Osteocyte (in vitro differentiated cells): ENCODE data around the gene PCYOX1L. TPM values are rescaled to one million over a fixed set of nuclear protein-coding genes. Genes with fewer than 3 reads are reported as not detected.

ENCODE experiments used
- DNase-seq: peaks from one replicate; pipeline ENCODE4 v3.0.0; 2021; ENCODE audit warnings: mixed read lengths; ENCODE audit not compliant: unreplicated experiment; ENCODE audit errors: extremely low spot score
- H3K27ac Mint-ChIP-seq: one replicate; pipeline ENCODE4 v1.8.0; 2021; ENCODE audit warnings: mild to moderate bottlenecking, mixed read lengths; ENCODE audit not compliant: unreplicated experiment
- H3K27me3 Mint-ChIP-seq: one replicate; pipeline ENCODE4 v1.8.0; 2021; ENCODE audit warnings: mixed read lengths; ENCODE audit not compliant: unreplicated experiment
- H3K36me3 Mint-ChIP-seq: one replicate; pipeline ENCODE4 v1.8.0; 2021; ENCODE audit warnings: mixed read lengths; ENCODE audit not compliant: unreplicated experiment
- H3K4me1 Mint-ChIP-seq: one replicate; pipeline ENCODE4 v1.8.0; 2021; ENCODE audit warnings: mixed read lengths; ENCODE audit not compliant: unreplicated experiment
- H3K4me3 Mint-ChIP-seq: one replicate; pipeline ENCODE4 v1.8.0; 2021; ENCODE audit warnings: mild to moderate bottlenecking, moderate library complexity, mixed read lengths; ENCODE audit not compliant: unreplicated experiment
- H3K9me3 Mint-ChIP-seq: one replicate; pipeline ENCODE4 v1.8.0; 2021; ENCODE audit warnings: mixed read lengths; ENCODE audit not compliant: unreplicated experiment
- total RNA-seq: library from RNA; stranded (reverse); gene quantifications from 2 replicates; pipeline ENCODE4 v1.2.1, GENCODE V29; 2021
- TF ChIP-seq, protein P1 (sequence below): fragments of 200-600 bp; sonication (generic); IDR thresholded peaks from 2 replicates; pipeline ENCODE4 v1.5.0; 2021; ENCODE audit warnings: antibody characterized with exemption, mild to moderate bottlenecking, moderate library complexity

Gene PCYOX1L
- total RNA-seq, 1 donor from 2014 or later, result 7.7 TPM

GRCh38 chr5:149313151-149313841 lies 44.5 kb upstream of the PCYOX1L start:
- TF ChIP-seq, protein P1, sequence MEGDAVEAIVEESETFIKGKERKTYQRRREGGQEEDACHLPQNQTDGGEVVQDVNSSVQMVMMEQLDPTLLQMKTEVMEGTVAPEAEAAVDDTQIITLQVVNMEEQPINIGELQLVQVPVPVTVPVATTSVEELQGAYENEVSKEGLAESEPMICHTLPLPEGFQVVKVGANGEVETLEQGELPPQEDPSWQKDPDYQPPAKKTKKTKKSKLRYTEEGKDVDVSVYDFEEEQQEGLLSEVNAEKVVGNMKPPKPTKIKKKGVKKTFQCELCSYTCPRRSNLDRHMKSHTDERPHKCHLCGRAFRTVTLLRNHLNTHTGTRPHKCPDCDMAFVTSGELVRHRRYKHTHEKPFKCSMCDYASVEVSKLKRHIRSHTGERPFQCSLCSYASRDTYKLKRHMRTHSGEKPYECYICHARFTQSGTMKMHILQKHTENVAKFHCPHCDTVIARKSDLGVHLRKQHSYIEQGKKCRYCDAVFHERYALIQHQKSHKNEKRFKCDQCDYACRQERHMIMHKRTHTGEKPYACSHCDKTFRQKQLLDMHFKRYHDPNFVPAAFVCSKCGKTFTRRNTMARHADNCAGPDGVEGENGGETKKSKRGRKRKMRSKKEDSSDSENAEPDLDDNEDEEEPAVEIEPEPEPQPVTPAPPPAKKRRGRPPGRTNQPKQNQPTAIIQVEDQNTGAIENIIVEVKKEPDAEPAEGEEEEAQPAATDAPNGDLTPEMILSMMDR, result no peak
- DNase-seq, result no peak
- H3K4me3 Mint-ChIP-seq, result no peak overlapping the region
- peaks cover 3% of the 10 kb centered on the region for H3K4me1 Mint-ChIP-seq
- H3K36me3 Mint-ChIP-seq, result no peaks in the 10 kb centered on the region
- H3K9me3 Mint-ChIP-seq, result no peaks in the 10 kb centered on the region
- H3K27me3 Mint-ChIP-seq, result no peaks in the 10 kb centered on the region
- H3K27ac Mint-ChIP-seq, result no peak overlapping the region

DNA sequence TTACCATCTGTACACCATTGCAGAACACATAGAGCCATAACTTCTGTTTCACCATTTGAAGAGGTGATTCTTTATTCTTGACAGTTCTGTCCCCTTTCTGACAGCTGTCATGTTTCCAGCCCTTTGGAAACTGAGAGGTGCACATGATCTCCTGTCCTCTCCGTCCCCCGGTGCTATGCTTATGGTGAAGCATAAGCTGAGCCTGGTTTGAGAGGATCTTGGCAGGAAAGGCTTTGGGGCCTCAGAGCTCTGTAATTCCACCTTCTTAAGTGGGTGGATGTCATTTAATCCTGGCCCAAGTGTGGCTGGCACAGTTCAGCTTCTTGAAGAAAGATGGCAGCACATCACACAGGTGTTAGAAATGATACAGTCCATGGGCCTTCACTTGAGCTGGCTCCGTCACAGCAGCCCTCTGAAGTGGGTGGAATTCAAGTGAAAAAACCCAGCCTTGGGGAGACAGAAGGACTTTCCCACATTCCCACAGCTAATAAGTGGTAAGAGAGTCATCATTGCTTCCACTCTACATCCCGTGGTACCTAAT lies 43.2 kb upstream of the PCYOX1L start:
- no peak for DNase-seq
- Mint-ChIP-seq H3K27ac (no peak overlapping the region), H3K9me3 (no peaks in the 10 kb centered on the region), H3K4me3 (no peak overlapping the region), H3K36me3 (no peaks in the 10 kb centered on the region), H3K27me3 (no peaks in the 10 kb centered on the region), H3K4me1 (peaks cover 3% of the 10 kb centered on the region)
- TF ChIP-seq, protein P1, result peak; percentile 17

GRCh38 chr5:149315753-149316152 lies 42.1 kb upstream of the PCYOX1L start:
- TF ChIP-seq, protein P1, result no peak
- DNase-seq, result no peak
- no peaks in the 10 kb centered on the region for H3K9me3 Mint-ChIP-seq
- H3K27ac Mint-ChIP-seq, result no peak overlapping the region
- H3K27me3 Mint-ChIP-seq, result no peaks in the 10 kb centered on the region
- H3K4me1 Mint-ChIP-seq, result peaks cover 11% of the 10 kb centered on the region
- no peaks in the 10 kb centered on the region for H3K36me3 Mint-ChIP-seq
- no peak overlapping the region for H3K4me3 Mint-ChIP-seq

DNA sequence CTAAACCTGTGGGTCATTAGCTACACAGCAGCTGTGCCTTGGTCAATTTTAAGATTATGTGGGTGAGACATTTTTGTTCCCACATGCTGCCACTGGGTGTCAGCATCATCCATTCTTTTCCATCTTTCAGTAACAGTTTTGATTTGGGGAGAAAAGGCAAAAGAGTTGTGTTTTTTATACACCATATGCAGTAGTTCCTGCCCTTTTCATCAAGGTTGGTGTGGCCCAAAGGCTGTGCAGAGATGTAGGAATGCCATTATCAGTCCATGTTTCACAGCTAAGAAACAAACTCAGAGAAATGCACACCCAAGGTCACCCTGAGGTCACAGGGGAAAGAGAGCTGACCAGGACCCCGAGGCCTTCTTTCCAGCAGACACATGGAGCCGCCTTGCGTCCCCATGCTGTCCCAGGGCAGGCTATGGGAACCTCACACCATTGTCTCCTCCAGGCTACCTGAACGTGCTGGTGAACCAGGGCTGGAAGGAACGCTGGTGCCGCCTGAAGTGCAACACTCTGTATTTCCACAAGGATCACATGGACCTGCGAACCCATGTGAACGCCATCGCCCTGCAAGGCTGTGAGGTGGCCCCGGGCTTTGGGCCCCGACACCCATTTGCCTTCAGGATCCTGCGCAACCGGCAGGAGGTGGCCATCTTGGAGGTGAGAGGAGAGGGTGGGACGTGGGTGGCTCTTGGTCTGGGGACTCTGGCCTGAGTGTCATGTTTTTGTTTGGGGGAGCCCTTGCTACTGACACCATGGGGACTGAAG lies 40.4 kb upstream of the PCYOX1L start:
- Mint-ChIP-seq H3K36me3 (no peaks in the 10 kb centered on the region), H3K27me3 (no peaks in the 10 kb centered on the region), H3K4me1 (peaks cover 16% of the 10 kb centered on the region), H3K4me3 (no peak overlapping the region), H3K9me3 (no peaks in the 10 kb centered on the region), H3K27ac (no peak overlapping the region)
- TF ChIP-seq, protein P1, result peak; percentile 78
- DNase-seq, result no peak

- Mint-ChIP-seq H3K36me3 (no peaks in the 10 kb centered on the region), H3K27me3 (no peaks in the 10 kb centered on the region), H3K4me1 (peaks cover 32% of the 10 kb centered on the region), H3K9me3 (no peaks in the 10 kb centered on the region), H3K27ac (no peak overlapping the region), H3K4me3 (no peak overlapping the region)
- TF ChIP-seq, protein P1, result no peak
- DNase-seq, result no peak
These were observed 38.7 kb upstream of the PCYOX1L start for GRCh38 chr5:149319174-149319573.
